ENCODE results near the gene B4GALNT4.
"Not testable (repeated sequence)": the region's sequence is repeated elsewhere in the genome, so short reads cannot be mapped to it uniquely, and the experiment has no call there.

Gene B4GALNT4

DNA sequence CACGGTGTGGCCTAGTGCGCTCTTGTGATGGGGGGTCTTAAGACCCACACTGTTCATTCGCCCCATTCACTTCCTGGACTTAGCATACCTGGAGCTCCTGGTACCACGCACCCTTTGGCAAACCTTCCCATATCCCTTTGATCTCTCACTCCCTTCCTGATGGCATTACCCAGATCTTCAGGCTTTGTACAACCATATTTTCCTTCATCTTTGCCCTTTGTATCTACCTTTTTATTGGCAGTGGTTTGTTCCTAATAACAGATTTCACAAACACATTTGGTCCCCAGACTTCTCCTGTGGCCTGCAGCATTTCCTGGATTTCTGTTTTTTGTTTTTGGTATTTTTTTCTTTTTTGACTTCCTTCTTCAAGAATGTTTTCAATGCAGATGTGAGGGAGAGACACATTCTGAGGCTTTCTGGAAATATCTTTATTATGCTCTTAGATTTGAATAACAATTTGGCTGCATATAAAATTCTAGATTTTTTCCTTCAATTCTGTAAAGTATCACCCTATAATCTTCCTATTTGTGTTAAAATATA, 32.6 kb upstream of the B4GALNT4 start:
- no peak for DNase-seq

- DNase-seq, result no peak
These were observed 31.6 kb upstream of the B4GALNT4 start for GRCh38 chr11:337711-338110.

- DNase-seq, result no peak
These were observed 29.3 kb upstream of the B4GALNT4 start for GRCh38 chr11:339963-340362.

- no peak for DNase-seq
These were observed 28.5 kb upstream of the B4GALNT4 start for GRCh38 chr11:340539-341512.

DNA sequence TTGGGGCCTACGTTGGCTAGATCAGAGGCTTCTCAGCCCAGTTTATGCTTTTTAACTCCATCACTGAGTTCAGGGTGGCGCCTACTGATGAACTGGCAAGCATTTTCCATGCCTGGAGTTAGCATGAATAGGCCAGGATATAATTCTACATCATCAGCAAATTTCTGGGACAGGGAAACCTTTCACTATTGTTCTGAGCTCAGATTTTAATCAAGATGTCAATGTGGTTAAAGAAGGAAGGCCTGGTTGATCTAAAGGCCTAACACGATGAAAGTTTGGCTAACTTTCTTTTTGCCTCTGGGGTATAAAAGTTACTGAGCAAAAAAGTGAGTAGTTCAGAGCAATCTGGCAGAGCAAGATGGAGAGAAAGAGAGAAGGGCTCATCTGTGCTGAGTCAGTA, 27.0 kb upstream of the B4GALNT4 start:
- DNase-seq, result no peak

- DNase-seq, result no peak
These were observed 24.3 kb upstream of the B4GALNT4 start for GRCh38 chr11:344836-345578.

DNA sequence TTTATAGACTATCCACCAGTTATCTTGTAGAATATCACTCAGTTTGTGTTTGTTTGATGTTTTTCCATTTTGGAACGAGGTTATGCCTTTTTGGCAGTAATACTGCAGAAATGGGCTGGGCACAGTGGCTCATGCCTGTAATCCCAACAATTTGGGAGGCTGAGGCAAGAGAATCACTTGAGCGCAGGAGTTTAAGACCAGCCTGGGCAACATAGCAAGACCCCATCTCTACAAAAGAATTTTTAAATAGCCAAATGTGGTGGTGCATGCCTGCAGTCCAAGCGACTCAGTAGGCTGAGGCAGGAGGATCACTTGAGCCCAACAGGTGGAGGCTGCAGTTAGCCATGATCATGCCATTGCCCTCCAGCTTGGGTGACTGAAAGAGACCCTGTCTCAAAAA, 22.8 kb upstream of the B4GALNT4 start:
- DNase-seq, result no peak

- DNase-seq, result not testable (repeated sequence)
These were observed 19.9 kb upstream of the B4GALNT4 start for GRCh38 chr11:349270-349954.

DNA sequence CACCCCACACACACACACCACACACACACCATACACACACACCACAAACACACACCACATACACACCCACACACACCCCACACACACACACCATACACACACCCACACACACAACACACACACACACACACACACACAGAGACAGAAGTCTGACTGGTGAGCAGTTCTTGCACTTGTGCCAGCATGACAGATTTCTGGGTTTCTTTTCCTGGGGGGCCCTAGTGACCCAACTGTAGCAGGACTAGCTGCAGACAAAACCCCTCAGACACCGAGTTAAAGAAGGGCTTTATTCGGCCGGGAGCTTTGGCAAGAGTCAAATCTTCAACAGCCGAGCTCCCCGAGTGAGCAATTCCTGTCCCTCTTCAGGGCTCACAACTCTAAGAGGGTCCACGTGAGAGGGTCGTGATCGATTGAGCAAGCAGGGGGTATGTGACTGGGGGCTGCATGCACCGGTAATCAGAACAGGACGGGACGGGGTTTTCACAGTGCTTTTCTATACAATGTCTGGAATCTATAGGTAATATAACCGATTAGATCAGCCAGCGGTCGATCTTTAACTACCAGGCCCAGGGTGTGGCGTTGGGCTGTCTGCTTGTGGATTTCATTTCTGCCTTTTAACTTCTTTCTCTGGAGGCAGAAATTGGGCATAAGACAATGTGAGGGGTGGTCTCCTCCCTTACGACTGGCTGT, 19.1 kb upstream of the B4GALNT4 start:
- not testable (repeated sequence) for DNase-seq

- DNase-seq, result no peak
These were observed 18.5 kb upstream of the B4GALNT4 start for GRCh38 chr11:350723-351255.

DNA sequence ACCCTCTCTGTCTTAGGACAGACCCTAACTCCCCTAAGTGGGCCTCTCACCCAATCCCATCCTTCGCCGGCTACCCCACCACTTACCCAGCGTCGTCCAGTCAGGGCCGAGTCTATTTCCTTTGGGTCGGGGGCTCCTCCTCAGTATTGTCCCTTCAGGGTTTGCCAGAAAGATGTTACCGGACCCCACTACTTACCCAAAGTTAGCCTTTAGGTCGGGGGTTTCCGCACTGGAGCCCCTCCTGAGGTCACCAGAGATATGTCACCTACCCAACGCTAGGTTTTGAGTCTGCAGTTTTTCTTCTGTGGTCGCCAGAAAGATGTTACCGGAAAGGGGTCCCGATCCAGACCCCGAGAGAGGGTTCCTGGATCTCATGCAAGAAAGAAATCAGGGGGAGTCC, 17.9 kb upstream of the B4GALNT4 start:
- no peak for DNase-seq

GRCh38 chr11:352456-353031, 16.8 kb upstream of the B4GALNT4 start:
- no peak for DNase-seq

DNA sequence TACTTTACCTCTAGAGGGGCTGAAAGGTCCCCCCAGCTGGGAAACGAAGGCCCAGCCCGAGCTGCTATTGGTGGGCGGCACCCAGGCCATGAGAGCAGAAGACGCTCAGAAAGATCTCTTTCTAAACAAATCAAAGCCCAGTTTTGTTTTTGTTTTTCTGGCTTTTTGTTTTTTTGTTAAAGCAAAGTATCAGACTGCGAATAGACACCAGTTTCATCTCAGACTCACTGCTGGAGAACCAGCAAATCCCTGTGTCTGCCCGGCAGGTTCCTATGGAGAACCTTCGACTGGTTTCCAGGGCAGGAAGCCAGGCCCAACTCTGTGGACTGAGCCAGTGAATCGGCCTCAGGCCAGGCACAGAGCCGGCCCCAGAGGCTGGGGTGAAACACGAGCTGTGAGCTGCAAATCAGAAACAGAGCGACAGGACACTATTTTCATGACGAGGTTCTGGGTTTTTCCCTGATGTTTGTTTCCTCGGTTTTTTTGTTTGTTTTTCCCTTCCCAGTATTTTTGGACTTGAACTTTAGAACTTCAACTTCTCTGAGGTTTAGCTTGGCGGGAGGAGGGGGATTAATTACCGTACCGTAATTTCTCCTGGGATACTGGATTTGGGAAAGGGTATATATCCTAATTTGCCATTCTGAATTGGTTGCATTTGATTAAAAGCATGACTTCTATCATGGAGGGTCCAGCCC, 16.0 kb upstream of the B4GALNT4 start:
- no peak for DNase-seq

DNA sequence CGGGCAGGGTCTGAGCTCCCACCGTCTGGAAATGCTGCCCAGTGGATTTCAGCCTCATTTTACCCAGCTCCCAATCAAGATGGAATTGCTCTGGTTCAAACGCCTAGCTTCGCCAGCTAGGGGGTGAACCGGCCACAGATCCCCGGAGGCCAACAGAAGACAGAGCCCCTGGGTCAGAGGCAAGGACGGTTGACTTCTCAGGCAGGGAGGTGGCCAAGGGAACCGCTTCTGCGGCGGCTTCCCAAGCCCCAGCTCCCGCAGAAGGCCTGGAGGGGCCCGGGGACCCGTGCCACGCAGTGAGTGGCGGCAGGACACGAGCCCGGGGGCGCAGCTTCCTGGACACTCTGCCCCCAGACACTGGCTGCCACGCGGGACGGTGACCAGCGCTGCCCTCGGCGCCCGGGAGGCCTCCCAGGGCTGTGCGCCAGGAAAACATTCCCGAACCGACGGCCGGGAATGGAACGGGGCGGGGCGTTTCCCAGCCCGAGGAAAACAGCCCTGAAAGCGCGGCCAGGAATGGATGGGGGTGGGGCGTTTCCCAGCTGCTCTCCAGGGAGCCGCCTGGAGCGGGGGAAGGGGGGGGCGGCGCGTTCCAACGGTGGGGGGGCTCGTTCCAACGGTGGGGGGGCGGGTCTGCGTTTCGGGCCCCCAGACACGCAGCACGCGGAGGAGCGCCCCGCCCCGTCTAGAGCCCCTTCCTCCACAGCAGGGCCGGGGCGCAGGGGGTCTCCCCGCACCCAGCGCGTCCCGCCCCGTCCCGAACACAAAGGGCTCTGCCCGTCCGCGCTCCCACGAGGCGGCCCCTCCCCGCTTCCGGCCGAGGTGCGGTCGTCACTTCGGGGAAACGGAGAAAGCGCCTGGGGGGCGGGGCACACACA, 13.5 kb upstream of the B4GALNT4 start:
- DNase-seq, result peak; percentile 70 to 94 (median 80)

DNA sequence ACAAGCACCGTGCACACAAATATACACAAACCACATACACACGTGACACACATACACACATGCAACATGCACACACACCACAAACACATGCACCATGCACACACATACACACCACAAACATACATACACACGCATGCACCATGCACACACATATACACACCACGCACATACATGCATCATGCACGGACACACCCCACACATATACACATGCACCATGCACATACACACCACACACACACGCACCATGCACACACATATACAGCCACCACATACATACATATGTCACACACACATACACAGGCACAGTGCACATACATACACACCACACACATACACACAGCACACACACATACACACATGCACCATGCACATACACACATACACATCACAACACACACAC, 12.7 kb upstream of the B4GALNT4 start:
- DNase-seq, result no peak

GRCh38 chr11:357582-357981, 11.7 kb upstream of the B4GALNT4 start:
- DNase-seq, result no peak

DNA sequence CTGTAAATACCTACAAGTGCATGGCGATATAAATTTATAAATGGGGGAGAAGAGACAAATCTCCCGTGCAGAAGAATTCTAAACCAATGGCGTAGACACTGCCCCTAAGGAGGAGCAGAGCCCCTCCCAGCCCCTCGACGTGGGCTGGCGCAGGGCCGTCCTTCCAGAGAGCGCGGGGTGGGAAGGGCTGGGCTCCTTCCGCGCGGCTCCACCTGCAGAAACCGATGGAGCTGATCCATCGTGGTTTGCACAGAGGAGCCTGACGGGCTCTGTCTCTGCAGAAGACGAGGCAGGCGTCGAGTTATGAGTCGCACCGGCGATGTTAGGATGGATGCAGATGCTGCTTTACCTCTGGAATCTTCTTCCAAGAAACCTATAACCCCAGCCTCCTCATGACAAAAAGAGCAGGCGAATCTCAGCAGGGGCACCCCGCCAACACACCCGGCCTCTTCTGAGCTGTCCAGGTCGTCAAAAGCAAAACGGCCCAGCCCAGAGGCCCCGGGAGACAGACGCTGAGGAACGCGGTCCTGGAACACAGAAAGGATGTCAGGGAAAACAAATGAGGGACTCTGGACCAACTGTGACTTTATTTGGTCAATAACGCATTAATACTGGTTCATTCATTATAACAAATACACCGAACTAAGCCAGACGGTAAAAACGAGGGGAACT, 11.0 kb upstream of the B4GALNT4 start:
- DNase-seq, result no peak

DNA sequence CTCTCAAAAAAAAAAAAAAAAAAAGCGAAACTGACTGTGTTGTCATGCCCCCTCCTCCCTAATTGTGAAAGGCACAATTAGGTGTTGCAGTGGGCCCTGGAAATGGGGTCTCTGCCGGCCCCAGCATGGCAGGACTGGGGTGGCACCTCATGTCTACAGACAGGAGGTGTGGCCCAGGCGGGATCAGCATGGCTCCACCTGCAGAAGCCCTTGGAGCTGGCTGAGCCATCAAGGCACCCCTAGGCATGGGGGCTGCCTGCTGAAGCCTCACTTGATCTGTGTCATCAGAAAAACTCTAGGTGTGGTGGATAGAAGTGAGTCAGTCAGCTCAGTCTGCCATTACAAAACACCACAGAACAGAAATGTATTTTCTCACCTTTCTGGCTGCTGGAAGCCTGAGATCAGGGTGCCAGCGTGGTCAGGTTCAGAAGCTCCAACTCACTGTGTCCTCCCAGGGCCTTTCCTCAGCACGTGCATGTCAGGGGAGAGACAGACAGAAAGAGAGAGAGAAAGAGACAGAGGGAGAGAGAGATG, 10.1 kb upstream of the B4GALNT4 start:
- DNase-seq, result no peak
